Cardiac fibroblast (primary cell): ENCODE data around the gene DDX23.

ENCODE experiments used
- DNase-seq, 2 donors: peaks; one replicate each; pipeline versions ENCODE4 v3.0.0 to v3.0.0-alpha.2; 2010; ENCODE audit warnings: low read depth in 2 of 2
- H3K4me3 ChIP-seq, 2 donors: replicated peaks in 1 of 2; 1 replicate in 1 of 2; 2 replicates in 1 of 2; pipeline ENCODE4 v1.5.1; 2011; ENCODE audit warnings: low read depth in 2 of 2, low read length in 2 of 2, mild to moderate bottlenecking in 2 of 2, moderate library complexity in 1 of 2
- CTCF ChIP-seq: IDR thresholded peaks from one replicate; pipeline ENCODE4 v1.5.1; 2011; ENCODE audit warnings: low read depth, mild to moderate bottlenecking, low read length, inconsistent platforms

The DDX23 gene

GRCh38 chr12:48818831-48819590 lies 33.0 kb downstream of the DDX23 start:
- H3K4me3 ChIP-seq = peak overlapping the region; percentile 69 to 75
- peak; percentile 34 for TF ChIP-seq CTCF
- peak in 1 of 2 donors; percentile 25 for DNase-seq

GRCh38 chr12:48817873-48818830 lies 33.8 kb downstream of the DDX23 start, which contains the start of gene CACNB3:
CACNB3 (plus strand) TSS chr12:48818496; CDS start chr12:48818930, 434 bp downstream.
- no peak for TF ChIP-seq CTCF
- peak within 1 kb of the TSS; percentile 69 to 75 for H3K4me3 ChIP-seq
- peak; percentile 43 to 47 for DNase-seq

DNA sequence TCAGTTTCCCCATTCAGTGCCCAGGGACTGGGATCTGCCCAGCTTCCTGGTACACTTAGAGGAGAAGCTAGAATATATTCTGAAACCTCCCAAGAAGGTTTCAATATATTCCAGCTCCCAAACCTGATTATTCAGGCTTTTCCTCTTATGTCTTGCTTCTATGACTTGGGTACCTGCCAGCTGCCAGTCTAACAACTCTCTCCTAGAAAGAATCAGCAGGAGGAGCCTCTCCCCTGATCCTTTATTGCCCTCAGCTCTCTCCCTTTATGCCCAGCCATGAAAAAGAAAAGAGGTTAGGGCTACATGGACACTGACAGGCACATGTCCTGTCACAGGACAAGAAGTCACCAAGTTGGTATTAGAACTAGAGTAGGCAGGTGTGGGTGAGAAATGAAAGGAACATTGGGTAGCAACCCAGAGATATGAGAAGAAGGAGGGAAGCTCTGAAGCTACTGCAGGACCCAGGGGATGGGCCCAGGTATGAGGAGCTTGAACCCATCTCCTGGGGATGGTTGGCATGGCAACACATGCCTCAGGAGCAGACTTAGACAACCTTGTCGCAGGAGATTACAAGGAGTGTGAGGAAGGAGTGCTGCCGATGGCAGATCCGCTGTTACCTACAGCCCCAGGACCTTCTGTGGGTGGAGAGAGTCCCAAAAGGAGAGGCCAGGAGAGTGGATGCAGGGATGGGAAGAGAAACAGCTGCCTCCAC lies 35.7 kb downstream of the DDX23 start:
- peak in 1 of 2 donors; percentile 24 for DNase-seq
- peak overlapping the region; percentile 88 to 92 for H3K4me3 ChIP-seq
- TF ChIP-seq CTCF = no peak

DNA sequence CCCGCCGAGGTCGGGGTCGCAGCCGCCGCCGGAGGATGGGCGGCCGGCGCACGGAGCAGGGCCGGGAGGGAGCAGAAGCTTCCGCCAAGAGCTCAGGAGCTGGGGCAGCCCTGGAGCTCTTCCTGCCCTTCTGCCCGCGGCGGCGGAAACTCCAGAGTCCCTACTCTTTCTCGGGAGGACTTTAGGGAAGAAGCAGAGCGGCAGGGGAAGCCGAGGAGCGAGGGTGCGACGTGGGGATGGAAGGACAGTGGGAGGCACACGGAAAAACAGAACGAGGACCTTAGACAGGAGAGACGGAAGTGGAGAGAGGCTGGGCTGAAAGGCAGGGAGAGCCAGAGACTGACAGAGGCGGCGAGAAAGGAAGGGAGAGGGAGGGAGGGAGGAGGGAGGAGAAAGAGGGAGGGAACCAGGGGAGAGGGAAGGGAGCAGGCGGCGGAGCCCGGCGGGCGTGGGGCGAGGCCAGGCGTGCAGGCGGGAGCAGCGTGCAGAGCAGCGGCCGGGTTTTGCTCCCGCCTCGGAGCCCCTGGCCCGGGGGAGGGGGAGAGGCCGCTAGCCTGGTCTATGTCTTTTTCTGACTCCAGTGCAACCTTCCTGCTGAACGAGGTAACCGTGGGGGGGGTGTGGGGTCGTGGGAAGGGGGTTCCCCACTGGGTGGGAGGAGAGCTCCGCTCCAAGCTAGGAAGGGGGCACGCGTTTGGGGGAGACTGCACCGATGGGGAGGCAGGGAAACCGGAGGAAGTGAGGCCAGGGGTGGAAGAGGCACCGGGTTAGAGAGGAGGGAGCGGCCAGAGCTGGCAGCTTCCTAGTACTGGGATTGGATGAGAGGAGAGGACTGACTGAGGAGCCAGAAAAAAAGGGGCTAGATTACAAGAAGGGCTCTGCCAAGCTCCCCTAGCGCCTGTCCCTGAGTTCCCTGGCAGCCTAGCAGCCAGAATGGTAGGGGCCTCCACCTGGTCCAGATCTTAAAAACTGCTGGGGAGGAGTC lies 36.5 kb downstream of the DDX23 start:
- peak overlapping the region; percentile 88 to 92 for H3K4me3 ChIP-seq
- TF ChIP-seq CTCF = no peak
- DNase-seq = peak; percentile 85 to 90

- peak overlapping the region; percentile 88 to 92 for H3K4me3 ChIP-seq
- peak; percentile 66 for TF ChIP-seq CTCF
- peak; percentile 76 to 85 for DNase-seq
These were observed 37.5 kb downstream of the DDX23 start for GRCh38 chr12:48814262-48815125.
